Left lung (tissue), 10 donors: ENCODE measurements around the gene CEP63. TPM values are rescaled to one million over a fixed set of nuclear protein-coding genes. Genes with fewer than 3 reads are reported as not detected.
"Not testable (repeated sequence)": the region's sequence is repeated elsewhere in the genome, so short reads cannot be mapped to it uniquely, and the experiment has no call there.

ENCODE experiments used
- ATAC-seq: fragments of 200-7000 bp; cut with Tn5 transposase; one replicate; pipeline ENCODE4 v1.9.1; 2020; ENCODE audit warnings: moderate library complexity
- DNase-seq, 4 donors: peaks; one replicate each; pipeline ENCODE4 v3.0.0-alpha.2; 2013 to 2020
- H3K27ac ChIP-seq, 2 donors: fragments of 200-600 bp; sonication (generic) in 1 of 2; one replicate each; pipeline versions ENCODE4 v1.5.0 to v1.8.0; 2020 to 2021
- H3K27me3 ChIP-seq, 2 donors: fragments of 200-600 bp; sonication (generic) in 1 of 2; one replicate each; pipeline versions ENCODE4 v1.5.0 to v1.8.0; 2020 to 2021
- H3K36me3 ChIP-seq, 2 donors: fragments of 200-600 bp; sonication (generic) in 1 of 2; one replicate each; pipeline versions ENCODE4 v1.5.0 to v1.8.0; 2020 to 2021
- H3K4me1 ChIP-seq, 2 donors: fragments of 200-600 bp; one replicate each; pipeline ENCODE4 v1.8.0; 2021
- H3K4me3 ChIP-seq, 2 donors: fragments of 200-600 bp; sonication (generic) in 1 of 2; one replicate each; pipeline versions ENCODE4 v1.5.0 to v1.8.0; 2020 to 2021; ENCODE audit warnings: mild to moderate bottlenecking in 1 of 2
- H3K9me3 ChIP-seq, 2 donors: fragments of 200-600 bp; sonication (generic) in 1 of 2; one replicate each; pipeline versions ENCODE4 v1.5.0 to v1.8.0; 2020 to 2021
- intact Hi-C, 2 donors: fragments of 100-400 bp; cut with DNase I; formaldehyde crosslinking; loops; one replicate each; pipeline versions ENCODE4 v1.11.2 to v1.14.2; 2022
- polyA plus RNA-seq, 6 donors: library from polyadenylated mRNA; unstranded; fragments of 120-200 nt; gene quantifications; one replicate each; pipeline ENCODE4 v1.2.1, GENCODE V29; 2013; ENCODE audit not compliant: insufficient read length in 6 of 6
- total RNA-seq, 2 donors: library from RNA; stranded (reverse); fragmentation: NEBNext Ultra II Directional; extraction: Animal tissue kit (Norgen Biotek cat#: 25700); gene quantifications; one replicate each; pipeline ENCODE4 v1.2.1, GENCODE V29; 2021
- TF ChIP-seq, protein P1 (sequence below), 2 donors: fragments of 200-600 bp; sonication (generic) in 1 of 2; IDR thresholded peaks; one replicate each; pipeline versions ENCODE4 v1.5.0 to v1.8.0; 2021; ENCODE audit warnings: antibody characterized with exemption in 2 of 2
- donor health status: DM: no; HTN: yes; CAD: no.
- donor health status: DM: no; HTN: no; CAD: no.

The CEP63 gene
- total and polyA plus RNA-seq, 8 donors = 16.1 to 40.4 (median 32.7) TPM

DNA sequence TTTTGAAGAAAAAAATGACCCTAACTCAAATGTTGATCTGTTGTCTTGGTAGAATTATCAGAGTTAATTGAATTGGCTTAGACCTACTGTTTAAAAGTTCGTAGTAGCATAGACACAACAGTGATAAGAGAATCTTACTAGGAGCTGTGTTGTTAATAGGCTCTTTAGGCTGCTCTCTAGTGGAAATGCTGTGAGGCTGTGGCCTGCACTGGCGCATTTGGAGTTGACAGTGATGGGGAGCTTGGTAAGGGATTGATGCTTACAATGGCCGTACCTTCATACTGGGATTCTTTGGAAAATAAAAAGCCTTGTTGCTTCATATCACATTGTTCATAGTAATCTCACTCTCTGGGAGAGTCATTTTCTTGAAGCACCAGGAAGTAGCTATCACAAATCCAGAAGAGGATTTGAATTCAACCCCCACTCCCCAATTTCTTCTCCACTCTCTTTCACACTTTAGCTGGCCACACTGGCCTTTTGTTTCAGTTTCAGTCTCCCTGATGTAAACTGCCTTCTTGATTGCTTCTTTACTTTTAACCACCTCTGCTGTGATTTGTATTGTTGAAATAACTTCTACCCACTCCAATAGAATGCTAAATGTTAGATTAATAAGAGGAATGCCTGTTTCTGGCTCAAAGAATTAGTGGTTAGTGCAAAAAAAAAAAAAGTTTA is 56.6 kb downstream of the CEP63 start:
- peak overlapping the region in 1 of 2 donors; percentile 79 for H3K27ac ChIP-seq
- DNase-seq (no peak), ATAC-seq (no peak)
- TF ChIP-seq, protein P1, sequence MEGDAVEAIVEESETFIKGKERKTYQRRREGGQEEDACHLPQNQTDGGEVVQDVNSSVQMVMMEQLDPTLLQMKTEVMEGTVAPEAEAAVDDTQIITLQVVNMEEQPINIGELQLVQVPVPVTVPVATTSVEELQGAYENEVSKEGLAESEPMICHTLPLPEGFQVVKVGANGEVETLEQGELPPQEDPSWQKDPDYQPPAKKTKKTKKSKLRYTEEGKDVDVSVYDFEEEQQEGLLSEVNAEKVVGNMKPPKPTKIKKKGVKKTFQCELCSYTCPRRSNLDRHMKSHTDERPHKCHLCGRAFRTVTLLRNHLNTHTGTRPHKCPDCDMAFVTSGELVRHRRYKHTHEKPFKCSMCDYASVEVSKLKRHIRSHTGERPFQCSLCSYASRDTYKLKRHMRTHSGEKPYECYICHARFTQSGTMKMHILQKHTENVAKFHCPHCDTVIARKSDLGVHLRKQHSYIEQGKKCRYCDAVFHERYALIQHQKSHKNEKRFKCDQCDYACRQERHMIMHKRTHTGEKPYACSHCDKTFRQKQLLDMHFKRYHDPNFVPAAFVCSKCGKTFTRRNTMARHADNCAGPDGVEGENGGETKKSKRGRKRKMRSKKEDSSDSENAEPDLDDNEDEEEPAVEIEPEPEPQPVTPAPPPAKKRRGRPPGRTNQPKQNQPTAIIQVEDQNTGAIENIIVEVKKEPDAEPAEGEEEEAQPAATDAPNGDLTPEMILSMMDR (IDR thresholded peaks at IDR 0.05) = no peak
- intact Hi-C loops = no loop called here
- H3K9me3 ChIP-seq = no peaks in the 10 kb centered on the region
- H3K4me1 ChIP-seq = peaks cover 0 to 21% of the 10 kb centered on the region in 2 donors
- H3K4me3 ChIP-seq = no peak overlapping the region
- H3K36me3 ChIP-seq = peaks cover 0 to 31% of the 10 kb centered on the region in 2 donors
- H3K27me3 ChIP-seq = no peaks in the 10 kb centered on the region

DNA sequence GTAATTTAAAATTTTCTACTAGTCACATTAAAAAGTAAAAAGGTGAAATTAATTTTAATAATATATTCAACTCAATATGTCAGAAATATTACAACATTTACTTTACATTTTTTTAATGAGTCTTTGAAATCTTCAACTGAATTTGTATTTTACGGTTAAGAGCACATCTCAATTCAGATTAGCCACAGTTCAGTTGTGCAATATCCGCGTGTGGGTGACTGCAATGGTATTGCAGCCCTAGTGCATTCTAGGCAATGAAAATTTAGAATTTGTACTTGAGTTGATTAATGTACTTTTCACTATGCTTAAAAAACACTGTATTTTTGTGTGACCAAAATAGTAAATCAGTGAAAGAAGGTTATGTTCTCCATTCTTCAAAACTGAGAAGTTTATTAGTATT is 57.3 kb downstream of the CEP63 start:
- Histone ChIP-seq H3K4me3 (no peak overlapping the region), H3K27me3 (no peaks in the 10 kb centered on the region), H3K36me3 (peaks cover 0 to 33% of the 10 kb centered on the region in 2 donors), H3K27ac (peak overlapping the region in 1 of 2 donors; percentile 79), H3K4me1 (peaks cover 0 to 21% of the 10 kb centered on the region in 2 donors), H3K9me3 (no peaks in the 10 kb centered on the region)
- ATAC-seq = no peak
- intact Hi-C loops = no loop called here
- no peak for DNase-seq
- TF ChIP-seq, protein P1 (IDR thresholded peaks at IDR 0.05) = no peak

DNA sequence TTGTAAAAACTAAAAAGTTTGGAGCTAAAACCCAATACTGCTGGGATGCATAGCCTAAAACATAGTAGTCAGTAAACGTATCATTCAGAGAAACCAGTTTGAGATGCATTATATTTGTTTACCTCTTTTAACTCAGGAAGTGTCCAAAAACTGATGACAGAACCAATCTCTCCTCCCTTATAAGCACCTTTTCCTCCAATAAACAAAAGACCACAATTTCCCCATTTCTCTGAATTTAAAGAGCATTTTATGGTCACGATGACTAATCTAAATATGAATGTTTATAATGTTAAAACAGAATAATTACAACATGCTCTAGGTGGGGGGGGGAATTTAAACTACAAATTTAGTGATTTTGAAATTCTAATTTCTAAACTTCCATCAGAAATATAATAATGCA is 58.5 kb downstream of the CEP63 start:
- no peak for ATAC-seq
- Histone ChIP-seq H3K27ac (peak overlapping the region in 1 of 2 donors; percentile 79), H3K36me3 (peaks cover 0 to 45% of the 10 kb centered on the region in 2 donors), H3K4me3 (no peak overlapping the region), H3K4me1 (peaks cover 0 to 21% of the 10 kb centered on the region in 2 donors), H3K27me3 (no peaks in the 10 kb centered on the region), H3K9me3 (no peaks in the 10 kb centered on the region)
- intact Hi-C loops = no loop called here
- TF ChIP-seq, protein P1 (IDR thresholded peaks at IDR 0.05) = no peak
- DNase-seq = no peak

DNA sequence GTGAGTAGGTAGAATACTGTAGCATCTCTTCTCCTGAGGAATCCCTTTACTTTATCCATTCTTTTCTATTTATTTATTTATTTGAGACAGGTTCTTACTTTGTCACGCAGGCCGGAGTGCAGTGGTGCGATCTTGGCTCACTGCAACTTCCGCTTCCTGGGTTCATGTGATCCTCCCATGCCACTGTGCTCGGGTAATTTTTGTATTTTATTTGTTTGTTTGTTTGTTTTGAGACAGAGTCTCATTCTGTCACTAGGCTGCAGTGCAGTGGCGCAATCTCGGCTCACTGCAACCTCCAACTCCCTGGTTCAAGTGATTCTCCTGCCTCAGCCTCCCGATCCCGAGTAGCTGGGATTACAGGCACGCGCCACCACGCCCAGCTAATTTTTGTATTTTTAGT is 58.9 kb downstream of the CEP63 start:
- peak overlapping the region in 1 of 2 donors; percentile 79 for H3K27ac ChIP-seq
- DNase-seq = peak in 2 of 4 donors; percentile 39 to 82
- ATAC-seq = not testable (repeated sequence)

DNA sequence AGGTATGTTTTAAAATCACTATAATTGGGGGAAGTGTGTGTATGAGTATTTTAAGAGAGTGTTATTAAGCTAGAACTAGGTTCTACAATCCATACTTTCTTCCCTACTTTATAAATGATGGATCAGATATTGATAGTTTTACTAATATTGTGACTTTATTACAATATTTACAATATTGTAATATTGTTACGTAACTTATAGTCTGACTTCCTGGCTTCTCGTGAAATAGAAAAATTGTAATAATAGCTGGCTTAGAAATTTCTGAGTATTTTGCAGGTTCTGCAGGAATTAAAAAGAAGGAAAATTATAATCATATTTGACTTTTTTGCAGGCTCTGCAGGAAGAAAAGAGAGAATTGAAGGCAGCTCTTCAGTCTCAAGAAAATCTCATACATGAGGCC is 60.0 kb downstream of the CEP63 start:
- ATAC-seq (no peak), DNase-seq (no peak)
- Histone ChIP-seq H3K4me3 (no peak overlapping the region), H3K36me3 (peaks cover 0 to 51% of the 10 kb centered on the region in 2 donors), H3K27ac (peak overlapping the region in 1 of 2 donors; percentile 79), H3K27me3 (no peaks in the 10 kb centered on the region), H3K9me3 (no peaks in the 10 kb centered on the region), H3K4me1 (peaks cover 0 to 21% of the 10 kb centered on the region in 2 donors)
- TF ChIP-seq, protein P1 (IDR thresholded peaks at IDR 0.05) = no peak
- intact Hi-C loops = no loop called here

More for the DNA sequence above, 58.9 kb downstream of the CEP63 start:
- H3K27me3 ChIP-seq, H3K9me3 ChIP-seq, intact Hi-C loops, H3K4me3 ChIP-seq: not testable (repeated sequence)
- Histone ChIP-seq H3K4me1 (peaks cover 0 to 21% of the 10 kb centered on the region in 2 donors), H3K36me3 (peaks cover 0 to 48% of the 10 kb centered on the region in 2 donors)
